IgD-negative memory B cell (primary cell): ENCODE results near the gene MAMDC4. TPM values are rescaled to one million over a fixed set of nuclear protein-coding genes. Genes with fewer than 3 reads are reported as not detected.
"Not testable (repeated sequence)": the region's sequence is repeated elsewhere in the genome, so short reads cannot be mapped to it uniquely, and the experiment has no call there.

Source experiments
- H3K27ac Mint-ChIP-seq, 3 donors: one replicate each; pipeline ENCODE4 v1.8.0; 2020 to 2022; ENCODE audit warnings: mild to moderate bottlenecking in 3 of 3, mixed read lengths in 3 of 3, moderate library complexity in 1 of 3
- H3K27me3 Mint-ChIP-seq: one replicate; pipeline ENCODE4 v1.8.0; 2021; ENCODE audit warnings: mixed read lengths
- H3K36me3 Mint-ChIP-seq: one replicate; pipeline ENCODE4 v1.8.0; 2020; ENCODE audit warnings: mild to moderate bottlenecking, mixed read lengths
- H3K4me1 Mint-ChIP-seq, 3 donors: one replicate each; pipeline ENCODE4 v1.8.0; 2020 to 2022; ENCODE audit warnings: mixed read lengths in 3 of 3, mild to moderate bottlenecking in 1 of 3
- H3K4me3 Mint-ChIP-seq, 4 donors: one replicate each; pipeline ENCODE4 v1.8.0; 2020 to 2022; ENCODE audit warnings: mild to moderate bottlenecking in 4 of 4, mixed read lengths in 4 of 4, moderate library complexity in 3 of 4
- H3K9me3 Mint-ChIP-seq, 3 donors: one replicate each; pipeline ENCODE4 v1.8.0; 2020 to 2021; ENCODE audit warnings: mixed read lengths in 3 of 3, mild to moderate bottlenecking in 1 of 3
- polyA plus RNA-seq: library from polyadenylated mRNA; unstranded; fragments of 300-500 nt; fragmentation: Illumina TruSeq; gene quantifications from one replicate; pipeline ENCODE4 v1.2.3, GENCODE V29; 2021

MAMDC4 gene
- polyA plus RNA-seq: 0.11 TPM

GRCh38 chr9:136851941-136852663, at the start of gene MAMDC4:
MAMDC4 (plus strand) TSS chr9:136852346; CDS start chr9:136852417, 71 bp downstream.
- Mint-ChIP-seq H3K27me3 (peaks cover 3% of the 10 kb centered on the region), H3K36me3 (no peaks in the 10 kb centered on the region), H3K9me3 (peaks cover 0 to 2% (median 0%) of the 10 kb centered on the region in 3 donors), H3K4me3 (peak within 1 kb of the TSS in 1 of 4 donors; percentile 17), H3K27ac (peak within 1 kb of the TSS in 1 of 3 donors; percentile 97), H3K4me1 (peaks cover 3 to 5% (median 5%) of the 10 kb centered on the region in 3 donors)

DNA sequence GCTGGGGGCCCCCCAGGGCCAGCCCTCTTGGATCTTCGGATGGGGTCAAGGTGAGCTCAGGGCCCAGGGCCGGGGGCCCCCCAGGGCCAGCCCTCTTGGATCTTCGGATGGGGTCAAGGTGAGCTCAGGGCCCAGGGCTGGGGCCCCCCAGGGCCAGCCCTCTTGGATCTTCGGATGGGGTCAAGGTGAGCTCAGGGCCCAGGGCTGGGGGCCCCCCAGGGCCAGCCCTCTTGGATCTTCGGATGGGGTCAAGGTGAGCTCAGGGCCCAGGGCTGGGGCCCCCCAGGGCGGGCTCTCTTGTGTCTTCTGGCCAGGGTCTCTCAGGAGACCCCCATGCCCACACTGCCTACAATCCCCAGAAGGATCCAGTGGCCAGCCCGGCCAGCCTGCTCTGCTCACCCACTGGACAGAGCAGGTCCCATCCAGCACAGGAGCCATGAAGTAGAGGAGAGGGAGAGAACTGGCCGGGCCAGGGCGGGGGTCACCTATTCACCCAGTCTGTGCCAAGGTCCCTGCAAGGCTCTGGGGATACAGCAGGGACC, 49.1 kb upstream of the MAMDC4 start:
- H3K27me3 Mint-ChIP-seq, H3K36me3 Mint-ChIP-seq, H3K9me3 Mint-ChIP-seq: not testable (repeated sequence)
- H3K4me1 Mint-ChIP-seq: peaks cover 6 to 21% (median 16%) of the 10 kb centered on the region in 3 donors
- peak overlapping the region in 1 of 3 donors; percentile 56 for H3K27ac Mint-ChIP-seq
- H3K4me3 Mint-ChIP-seq: peak overlapping the region in 1 of 4 donors; percentile 80

GRCh38 chr9:136803551-136804508, 48.3 kb upstream of the MAMDC4 start:
- Mint-ChIP-seq H3K27me3 (peaks cover 9% of the 10 kb centered on the region), H3K36me3 (peaks cover 1% of the 10 kb centered on the region), H3K27ac (peak overlapping the region; percentile 39 to 56 (median 50)), H3K9me3 (no peaks in the 10 kb centered on the region), H3K4me1 (peaks cover 9 to 24% (median 18%) of the 10 kb centered on the region in 3 donors), H3K4me3 (peak overlapping the region in 3 of 4 donors; percentile 46 to 80 (median 54))

DNA sequence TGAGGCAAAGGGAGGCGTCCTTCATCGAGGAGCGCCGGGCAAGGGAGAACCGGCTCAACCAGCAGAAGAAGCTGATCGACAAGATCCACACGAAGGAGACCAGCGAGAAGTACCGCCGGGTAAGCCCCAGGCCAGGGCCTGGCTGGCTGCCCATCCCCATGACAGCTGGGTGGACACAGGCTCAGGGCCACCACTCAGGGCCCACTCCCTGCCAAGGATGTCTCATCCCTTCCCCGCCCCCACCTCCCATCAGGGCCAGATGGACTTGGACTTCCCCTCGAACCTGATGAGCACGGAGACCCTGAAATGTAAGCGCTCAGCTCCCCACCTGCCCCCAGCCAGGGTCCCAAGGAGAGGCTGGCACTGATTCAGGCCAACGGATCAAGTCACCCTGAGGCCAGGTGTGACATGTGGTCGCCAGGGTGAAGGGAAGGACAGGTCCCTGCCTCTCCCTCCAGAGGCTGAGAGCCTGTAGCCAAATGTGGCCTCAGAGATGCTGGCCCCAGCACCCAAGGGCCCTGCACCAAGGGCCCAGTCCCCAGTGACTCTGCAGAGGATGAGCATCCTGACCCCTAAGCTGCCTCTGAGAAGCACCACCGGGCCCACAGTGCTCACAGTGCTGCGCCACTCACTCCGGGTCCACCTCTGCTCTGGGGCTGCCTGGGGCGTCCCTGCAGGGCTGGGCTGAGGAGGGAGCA, 47.5 kb upstream of the MAMDC4 start:
- Mint-ChIP-seq H3K27ac (peak overlapping the region in 1 of 3 donors; percentile 42), H3K9me3 (no peaks in the 10 kb centered on the region), H3K4me3 (peak overlapping the region in 2 of 4 donors; percentile 46 to 80), H3K27me3 (peaks cover 9% of the 10 kb centered on the region), H3K36me3 (peaks cover 1% of the 10 kb centered on the region), H3K4me1 (peaks cover 14 to 29% (median 22%) of the 10 kb centered on the region in 3 donors)

GRCh38 chr9:136805207-136805740, 46.9 kb upstream of the MAMDC4 start:
- Mint-ChIP-seq H3K9me3 (no peaks in the 10 kb centered on the region), H3K36me3 (peaks cover 1% of the 10 kb centered on the region), H3K27ac (peak overlapping the region in 2 of 3 donors; percentile 27 to 71), H3K4me1 (peaks cover 14 to 32% (median 24%) of the 10 kb centered on the region in 3 donors), H3K4me3 (peak overlapping the region in 2 of 4 donors; percentile 11 to 75), H3K27me3 (peaks cover 7% of the 10 kb centered on the region)

DNA sequence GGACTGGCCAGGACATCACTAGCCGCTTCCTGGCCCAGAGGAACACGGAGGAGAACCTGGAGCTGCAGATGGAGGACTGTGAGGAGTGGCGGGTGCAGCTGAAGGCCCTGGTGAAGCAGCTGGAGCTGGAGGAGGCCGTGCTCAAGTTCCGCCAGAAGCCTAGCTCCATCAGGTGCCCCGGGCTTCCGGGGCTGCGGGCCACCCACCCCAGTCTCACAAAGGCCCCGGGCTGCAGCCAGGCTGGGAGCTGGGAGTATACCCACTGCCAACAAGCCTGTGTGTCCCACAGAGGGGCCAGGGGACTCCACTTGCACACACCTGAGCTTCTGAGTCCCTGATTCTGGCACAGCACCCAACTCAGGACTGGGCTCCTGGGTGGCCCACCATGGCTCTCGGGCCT, 46.1 kb upstream of the MAMDC4 start:
- Mint-ChIP-seq H3K27ac (peak overlapping the region in 2 of 3 donors; percentile 95 to 98), H3K4me1 (peaks cover 8 to 28% (median 22%) of the 10 kb centered on the region in 3 donors), H3K36me3 (peaks cover 1% of the 10 kb centered on the region), H3K27me3 (peaks cover 3% of the 10 kb centered on the region), H3K9me3 (no peaks in the 10 kb centered on the region), H3K4me3 (peak overlapping the region; percentile 64 to 89 (median 76))

GRCh38 chr9:136806631-136807201, 45.4 kb upstream of the MAMDC4 start:
- peaks cover 1% of the 10 kb centered on the region for H3K36me3 Mint-ChIP-seq
- H3K27ac Mint-ChIP-seq: peak overlapping the region; percentile 91 to 98 (median 95)
- H3K4me1 Mint-ChIP-seq: peaks cover 8 to 24% (median 19%) of the 10 kb centered on the region in 3 donors
- no peaks in the 10 kb centered on the region for H3K27me3 Mint-ChIP-seq
- no peaks in the 10 kb centered on the region for H3K9me3 Mint-ChIP-seq
- peak overlapping the region; percentile 86 to 97 (median 92) for H3K4me3 Mint-ChIP-seq

DNA sequence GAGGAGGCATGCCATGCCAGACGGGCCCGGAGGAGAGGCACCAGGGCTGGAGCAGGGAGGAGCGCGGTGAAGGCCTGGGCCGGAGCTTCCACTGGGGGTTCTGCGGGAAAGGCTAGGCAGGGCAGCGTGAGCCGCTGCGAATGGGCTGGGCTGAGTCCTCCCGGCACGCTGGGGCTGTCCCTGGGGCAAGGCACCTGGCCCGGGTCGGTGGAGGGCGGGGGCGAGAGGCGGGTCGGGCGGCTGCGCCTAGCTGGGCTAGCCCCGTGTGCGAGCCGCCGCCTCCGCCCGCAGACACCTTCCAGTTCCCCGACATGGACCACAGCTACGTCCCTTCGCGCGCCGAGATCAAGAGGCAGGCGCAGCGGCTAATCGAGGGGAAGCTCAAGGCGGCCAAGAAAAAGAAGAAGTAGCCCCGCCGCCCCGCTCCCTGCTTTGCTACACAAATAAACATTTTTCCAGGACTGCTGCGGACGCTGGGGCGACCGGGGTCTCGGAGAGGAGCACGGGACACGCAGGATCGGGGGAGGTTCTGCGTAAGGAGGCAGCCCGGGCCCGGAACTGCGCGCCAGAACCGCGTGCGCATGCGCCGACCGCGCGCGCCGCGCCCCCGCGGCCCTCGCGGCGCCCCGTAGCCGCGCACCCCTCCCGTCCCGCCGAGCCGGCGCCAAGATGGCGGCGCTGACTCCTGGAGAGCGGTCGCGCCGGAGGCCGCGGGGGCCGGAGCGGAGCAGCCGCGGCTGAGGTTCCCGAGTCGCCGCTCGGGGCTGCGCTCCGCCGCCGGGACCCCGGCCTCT, 44.7 kb upstream of the MAMDC4 start, which contains the start of gene RABL6:
TSS of gene RABL6 (plus strand) at position 668 of the 794 bp plus-strand sequence. CDS start 249 bp downstream, outside the sequence.
- H3K4me3 Mint-ChIP-seq: peak within 1 kb of the TSS; percentile 86 to 98 (median 96)
- peak within 1 kb of the TSS; percentile 95 to 98 (median 96) for H3K27ac Mint-ChIP-seq
- no peaks in the 10 kb centered on the region for H3K27me3 Mint-ChIP-seq
- peaks cover 1% of the 10 kb centered on the region for H3K36me3 Mint-ChIP-seq
- H3K9me3 Mint-ChIP-seq: no peaks in the 10 kb centered on the region
- H3K4me1 Mint-ChIP-seq: peaks cover 8 to 23% (median 19%) of the 10 kb centered on the region in 3 donors

- Mint-ChIP-seq H3K4me3 (peak overlapping the region; percentile 83 to 98 (median 90)), H3K4me1 (peaks cover 8 to 24% (median 23%) of the 10 kb centered on the region in 3 donors), H3K27ac (peak overlapping the region in 2 of 3 donors; percentile 80 to 98), H3K27me3 (no peaks in the 10 kb centered on the region), H3K9me3 (no peaks in the 10 kb centered on the region), H3K36me3 (peaks cover 1% of the 10 kb centered on the region)
Measured at GRCh38 chr9:136808075-136808805, 43.9 kb upstream of the MAMDC4 start.

- peaks cover 8 to 24% (median 23%) of the 10 kb centered on the region in 3 donors for H3K4me1 Mint-ChIP-seq
- H3K36me3 Mint-ChIP-seq: peaks cover 1% of the 10 kb centered on the region
- peak overlapping the region in 2 of 3 donors; percentile 80 to 98 for H3K27ac Mint-ChIP-seq
- no peaks in the 10 kb centered on the region for H3K27me3 Mint-ChIP-seq
- no peaks in the 10 kb centered on the region for H3K9me3 Mint-ChIP-seq
- H3K4me3 Mint-ChIP-seq: peak overlapping the region; percentile 77 to 98 (median 90)
Measured at GRCh38 chr9:136808806-136809158, 43.4 kb upstream of the MAMDC4 start.

DNA sequence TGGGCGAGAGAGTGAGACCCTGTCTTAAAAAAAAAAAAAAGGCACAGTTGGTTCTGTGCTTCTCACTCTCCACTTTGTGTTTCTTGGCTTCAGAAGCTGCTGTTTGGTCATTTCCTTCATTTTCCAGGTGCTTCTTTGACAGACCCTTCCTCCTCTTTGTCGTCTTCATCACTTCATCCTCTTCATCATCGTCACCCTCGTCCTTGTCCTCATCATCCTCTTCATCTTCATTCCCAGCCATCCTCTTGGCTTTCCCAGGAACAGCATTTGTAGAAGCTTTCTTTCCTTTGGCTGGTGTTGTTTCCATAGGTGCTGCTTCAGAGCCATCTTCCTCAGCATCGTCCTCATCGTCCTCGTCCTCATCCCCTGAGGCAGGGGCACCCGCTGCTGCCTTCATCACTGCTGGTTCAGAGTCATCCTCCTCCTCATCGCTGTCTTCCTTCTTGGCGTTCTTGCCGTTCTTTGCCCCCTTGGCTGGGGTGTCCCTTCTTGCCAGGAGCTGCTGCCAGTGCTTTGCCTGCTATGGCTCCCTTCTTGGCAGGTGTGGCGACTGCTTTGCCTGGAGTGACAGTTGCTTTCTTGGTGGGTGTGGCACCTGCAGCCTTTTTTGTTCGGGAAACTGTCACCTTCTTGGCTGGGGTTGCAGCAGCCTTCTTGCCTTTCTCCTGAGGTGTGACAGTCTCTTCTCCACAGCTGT, 37.3 kb upstream of the MAMDC4 start:
- Mint-ChIP-seq H3K4me1 (peaks cover 7 to 22% (median 12%) of the 10 kb centered on the region in 3 donors), H3K4me3 (no peak overlapping the region), H3K9me3 (no peaks in the 10 kb centered on the region), H3K27ac (peak overlapping the region in 1 of 3 donors; percentile 47), H3K36me3 (no peaks in the 10 kb centered on the region), H3K27me3 (no peaks in the 10 kb centered on the region)

GRCh38 chr9:136815422-136815782, 36.7 kb upstream of the MAMDC4 start:
- Mint-ChIP-seq H3K4me3 (no peak overlapping the region), H3K27ac (peak overlapping the region in 2 of 3 donors; percentile 47 to 82), H3K27me3 (no peaks in the 10 kb centered on the region), H3K36me3 (no peaks in the 10 kb centered on the region), H3K4me1 (peaks cover 7 to 19% (median 10%) of the 10 kb centered on the region in 3 donors), H3K9me3 (no peaks in the 10 kb centered on the region)
